Endothelial cell (in vitro differentiated cells): ENCODE measurements around the gene PLXNA2. TPM values are rescaled to one million over a fixed set of nuclear protein-coding genes. Genes with fewer than 3 reads are reported as not detected.

Experiments
- DNase-seq: peaks from one replicate; pipeline ENCODE4 v3.0.0; 2021; ENCODE audit warnings: low spot score
- H3K27ac Mint-ChIP-seq: one replicate; pipeline ENCODE4 v1.8.0; 2021; ENCODE audit warnings: mixed read lengths, inconsistent platforms; ENCODE audit not compliant: unreplicated experiment
- H3K27me3 Mint-ChIP-seq: one replicate; pipeline ENCODE4 v1.8.0; 2021; ENCODE audit warnings: mild to moderate bottlenecking, moderate library complexity, mixed read lengths, inconsistent platforms; ENCODE audit not compliant: unreplicated experiment
- H3K36me3 Mint-ChIP-seq: one replicate; pipeline ENCODE4 v1.8.0; 2021; ENCODE audit warnings: mild to moderate bottlenecking, low read depth, mixed read lengths, inconsistent platforms; ENCODE audit not compliant: unreplicated experiment
- H3K4me1 Mint-ChIP-seq: one replicate; pipeline ENCODE4 v1.8.0; 2021; ENCODE audit warnings: mild to moderate bottlenecking, mixed read lengths, inconsistent platforms; ENCODE audit not compliant: unreplicated experiment
- H3K4me3 Mint-ChIP-seq: one replicate; pipeline ENCODE4 v1.8.0; 2021; ENCODE audit warnings: mild to moderate bottlenecking, mixed read lengths, inconsistent platforms; ENCODE audit not compliant: unreplicated experiment
- H3K9me3 Mint-ChIP-seq: one replicate; pipeline ENCODE4 v1.8.0; 2021; ENCODE audit warnings: mixed read lengths, inconsistent platforms; ENCODE audit not compliant: unreplicated experiment
- CTCF ChIP-seq: fragments of 200-600 bp; sonication (generic); IDR thresholded peaks from one replicate; pipeline ENCODE4 v1.5.0; 2021; ENCODE audit warnings: antibody characterized with exemption; ENCODE audit not compliant: unreplicated experiment
- total RNA-seq: library from RNA; stranded (reverse); fragmentation: NEBNext Ultra II Directional; extraction: Animal tissue kit (Norgen Biotek cat#: 25700); gene quantifications from one replicate; pipeline ENCODE4 v1.2.1, GENCODE V29; 2021; ENCODE audit not compliant: unreplicated experiment

The PLXNA2 gene
- total RNA-seq, 1 donor from 2014 or later: 25.6 TPM

- H3K27me3 Mint-ChIP-seq: peaks cover 5% of the 10 kb centered on the region
- H3K27ac Mint-ChIP-seq: no peak overlapping the region
- H3K36me3 Mint-ChIP-seq: peaks cover 7% of the 10 kb centered on the region
- DNase-seq: no peak
- H3K9me3 Mint-ChIP-seq: no peaks in the 10 kb centered on the region
- TF ChIP-seq CTCF: no peak
- peaks cover 10% of the 10 kb centered on the region for H3K4me1 Mint-ChIP-seq
- H3K4me3 Mint-ChIP-seq: no peak overlapping the region
These were observed 44.1 kb downstream of the PLXNA2 start for GRCh38 chr1:208200116-208200515.

GRCh38 chr1:208198236-208198635 lies 45.9 kb downstream of the PLXNA2 start:
- peaks cover 10% of the 10 kb centered on the region for H3K4me1 Mint-ChIP-seq
- no peak overlapping the region for H3K27ac Mint-ChIP-seq
- H3K36me3 Mint-ChIP-seq: peaks cover 7% of the 10 kb centered on the region

GRCh38 chr1:208194944-208195343 lies 49.2 kb downstream of the PLXNA2 start:
- no peak for DNase-seq
- H3K4me3 Mint-ChIP-seq: no peak overlapping the region
- no peak overlapping the region for H3K27ac Mint-ChIP-seq
- peaks cover 8% of the 10 kb centered on the region for H3K36me3 Mint-ChIP-seq
- peaks cover under 1% of the 10 kb centered on the region for H3K4me1 Mint-ChIP-seq
- no peak for TF ChIP-seq CTCF
- H3K9me3 Mint-ChIP-seq: no peaks in the 10 kb centered on the region
- H3K27me3 Mint-ChIP-seq: peaks cover 2% of the 10 kb centered on the region

More at GRCh38 chr1:208198236-208198635, 45.9 kb downstream of the PLXNA2 start:
- DNase-seq: no peak
- H3K27me3 Mint-ChIP-seq: peaks cover 2% of the 10 kb centered on the region
- peak overlapping the region; percentile 42 for H3K4me3 Mint-ChIP-seq
- no peak for TF ChIP-seq CTCF
- no peaks in the 10 kb centered on the region for H3K9me3 Mint-ChIP-seq

- TF ChIP-seq CTCF: no peak
- Mint-ChIP-seq H3K36me3 (peaks cover 19% of the 10 kb centered on the region), H3K4me1 (no peaks in the 10 kb centered on the region), H3K4me3 (no peak overlapping the region), H3K27me3 (peaks cover 2% of the 10 kb centered on the region), H3K27ac (no peak overlapping the region), H3K9me3 (no peaks in the 10 kb centered on the region)
- no peak for DNase-seq
These were observed 51.2 kb downstream of the PLXNA2 start for GRCh38 chr1:208192995-208193394.

- Mint-ChIP-seq H3K9me3 (no peaks in the 10 kb centered on the region), H3K27me3 (no peaks in the 10 kb centered on the region), H3K27ac (no peak overlapping the region), H3K4me1 (no peaks in the 10 kb centered on the region), H3K4me3 (no peak overlapping the region), H3K36me3 (peaks cover 19% of the 10 kb centered on the region)
- TF ChIP-seq CTCF: no peak
- no peak for DNase-seq
These were observed 53.4 kb downstream of the PLXNA2 start for GRCh38 chr1:208190784-208191183.
